Measurements from ENCODE around the gene SHC3. TPM values are rescaled to one million over a fixed set of nuclear protein-coding genes. Genes with fewer than 3 reads are reported as not detected.

SHC3 gene
- total and polyA plus RNA-seq, 2 of the 4 experiments (the other 2 are of a cell fraction), result 4.5 to 13.3 TPM

GRCh38 chr9:89038382-89039103 lies 140.1 kb downstream of the SHC3 start:
- dilution Hi-C loops (cut with HindIII; ENCODE audit: low sequenced_read_pairs, unreplicated experiment), result no loop called here
- H3K27ac ChIP-seq (ENCODE audit: insufficient read depth, low read length), result peak overlapping the region; percentile 70; the same call in 1 of the 2 replicates
- peak overlapping the region; percentile 71 for H2BK5ac ChIP-seq (ENCODE audit: low read depth, low read length, poor library complexity, severe bottlenecking)
- intact Hi-C loops (cut with micrococcal nuclease), result loop anchor here (5.0 to 10.0 kb wide), 2 partner anchors 96 to 139 kb away; partner anchors contain the start of gene SHC3
- H4K8ac ChIP-seq (ENCODE audit: low read depth in 2 of 2, low read length in 2 of 2), result peak overlapping the region; percentile 3 to 89; a peak in 3 of 4 replicates
- ATAC-seq (ENCODE audit: low read depth) (peak; percentile 91), DNase-seq (peak; percentile 97)
- H3K36me3 ChIP-seq (ENCODE audit: control insufficient read depth, insufficient read depth, low read length), result peaks cover 4% of the 10 kb centered on the region
- H3K4me1 ChIP-seq (ENCODE audit: control insufficient read depth, insufficient read depth, low read length), result peaks cover 14% of the 10 kb centered on the region
- H3K23ac ChIP-seq (ENCODE audit: low read depth, low read length), result peak overlapping the region; percentile 88
- no peak overlapping the region for H3K4me3 ChIP-seq (ENCODE audit: insufficient read depth, low read depth, low read length)
- in situ Hi-C loops (cut with MboI; ENCODE audit: low sequenced_read_pairs), result no loop called here
- H2BK120ac ChIP-seq (ENCODE audit: low read depth, low read length), result peak overlapping the region; percentile 95
- peak overlapping the region; percentile 55 for H3K18ac ChIP-seq (ENCODE audit: low read depth, low read length)
- H3K27me3 ChIP-seq (ENCODE audit: control insufficient read depth, insufficient read depth, low read length), result no peaks in the 10 kb centered on the region
- 9% methylated on average over 1 of the region's 5 CpGs; no CpG with 5 or more reads in 1 of the 2 experiments for WGBS, 2 experiments (ENCODE audit: extremely low coverage in 2 of 2, insufficient read length in 1 of 2)
- H2BK15ac ChIP-seq (ENCODE audit: low read depth, low read length), result peak overlapping the region; percentile 61
- peak overlapping the region; percentile 32 for H3K9ac ChIP-seq (ENCODE audit: low read depth, low read length)
- peak overlapping the region; percentile 94 for H3K14ac ChIP-seq (replicated peaks; ENCODE audit: low read depth, low read length)
- H3K56ac ChIP-seq (ENCODE audit: extremely low read depth, insufficient read depth, low read length), result no peak overlapping the region; the same call in 1 of the 2 replicates
- H4K5ac ChIP-seq (ENCODE audit: low read depth, low read length), result peak overlapping the region; percentile 31
- BruUV-seq (replicated peaks), result no TSS peak
- ChIA-PET CTCF (interaction anchor here (0.6 kb wide), 1 partner anchor 765 kb away, joined by 5 read pairs; no protein-coding TSS in a partner anchor), POLR2A (ENCODE audit: unreplicated experiment) (no interaction called here)
- H4K20me1 ChIP-seq (ENCODE audit: insufficient read depth, low read length), result no peaks in the 10 kb centered on the region
- H3K4ac ChIP-seq (ENCODE audit: low read depth, low read length), result peak overlapping the region; percentile 93
- H4K91ac ChIP-seq (ENCODE audit: insufficient read depth, low read depth, low read length), result peak overlapping the region; percentile 86
- no peaks in the 10 kb centered on the region for H3K9me3 ChIP-seq (ENCODE audit: control insufficient read depth, insufficient read depth, low read length)
- peak overlapping the region; percentile 89 for H2AK5ac ChIP-seq (ENCODE audit: low read depth, low read length)
- H3K9me1 ChIP-seq (ENCODE audit: insufficient read depth, low read length), result peaks cover 14% of the 10 kb centered on the region
- H3K79me1 ChIP-seq (ENCODE audit: low read depth in 1 of 2, low read length in 2 of 2), result peaks cover 3 to 14% of the 10 kb centered on the region in 2 experiments; a peak in 3 of 4 replicates
- H2AFZ ChIP-seq (replicated peaks; ENCODE audit: low read length, poor library complexity), result peak overlapping the region; percentile 28
- peak overlapping the region; percentile 94 for H2BK20ac ChIP-seq (ENCODE audit: low read depth, low read length)
- H2AK9ac ChIP-seq (replicated peaks; ENCODE audit: low read depth, low read length, poor library complexity), result peak overlapping the region; percentile 77
- no peak for TF ChIP-seq CHD1 (IDR thresholded peaks at IDR 0.05; ENCODE audit: low read depth, low read length)
- no peak for TF ChIP-seq MAZ (IDR thresholded peaks at IDR 0.05; ENCODE audit: borderline replicate concordance, low read depth, low read length)
- TF ChIP-seq, protein P1, sequence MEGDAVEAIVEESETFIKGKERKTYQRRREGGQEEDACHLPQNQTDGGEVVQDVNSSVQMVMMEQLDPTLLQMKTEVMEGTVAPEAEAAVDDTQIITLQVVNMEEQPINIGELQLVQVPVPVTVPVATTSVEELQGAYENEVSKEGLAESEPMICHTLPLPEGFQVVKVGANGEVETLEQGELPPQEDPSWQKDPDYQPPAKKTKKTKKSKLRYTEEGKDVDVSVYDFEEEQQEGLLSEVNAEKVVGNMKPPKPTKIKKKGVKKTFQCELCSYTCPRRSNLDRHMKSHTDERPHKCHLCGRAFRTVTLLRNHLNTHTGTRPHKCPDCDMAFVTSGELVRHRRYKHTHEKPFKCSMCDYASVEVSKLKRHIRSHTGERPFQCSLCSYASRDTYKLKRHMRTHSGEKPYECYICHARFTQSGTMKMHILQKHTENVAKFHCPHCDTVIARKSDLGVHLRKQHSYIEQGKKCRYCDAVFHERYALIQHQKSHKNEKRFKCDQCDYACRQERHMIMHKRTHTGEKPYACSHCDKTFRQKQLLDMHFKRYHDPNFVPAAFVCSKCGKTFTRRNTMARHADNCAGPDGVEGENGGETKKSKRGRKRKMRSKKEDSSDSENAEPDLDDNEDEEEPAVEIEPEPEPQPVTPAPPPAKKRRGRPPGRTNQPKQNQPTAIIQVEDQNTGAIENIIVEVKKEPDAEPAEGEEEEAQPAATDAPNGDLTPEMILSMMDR (conservative IDR thresholded peaks at IDR 0.05; ENCODE audit: low read depth, low read length), result no peak
- TF ChIP-seq RAD21 (IDR thresholded peaks at IDR 0.05; ENCODE audit: low read length), result no peak
- TF ChIP-seq CEBPB (IDR thresholded peaks at IDR 0.05; ENCODE audit: low read depth, low read length), result peak; percentile 89
- TF ChIP-seq NFE2L2 (IDR thresholded peaks at IDR 0.05; ENCODE audit: low read depth, low read length), result no peak
- TF ChIP-seq FOS (IDR thresholded peaks at IDR 0.05; ENCODE audit: low read depth, low read length), result peak; percentile 21; the same call in 1 of the 2 replicates
- TF ChIP-seq POLR2A (IDR thresholded peaks at IDR 0.05; ENCODE audit: low read depth, low read length), result no peak
- peak; percentile 63 for TF ChIP-seq MAFK (IDR thresholded peaks at IDR 0.05; ENCODE audit: low read depth, low read length)
- no peak for TF ChIP-seq RCOR1 (IDR thresholded peaks at IDR 0.05; ENCODE audit: insufficient replicate concordance, low read length)
- H3K4me2 ChIP-seq (ENCODE audit: low read depth, low read length), result peak overlapping the region; percentile 24
